Naive thymus-derived CD4-positive, alpha-beta T cell (primary cell): ENCODE data around the gene ELMO3. TPM values are rescaled to one million over a fixed set of nuclear protein-coding genes. Genes with fewer than 3 reads are reported as not detected.

ENCODE experiments used
- ATAC-seq: fragments of 150-1000 bp; cut with Tn5 transposase; 2 replicates; pipeline ENCODE4 v1.10.0; 2021; ENCODE audit warnings: mild to moderate bottlenecking, moderate library complexity
- CTCF ChIA-PET: fragments of 350-600 bp; sonication (Branson Sonifier 250); formaldehyde crosslinking; loops from one replicate; lab custom pipeline; 2021; ENCODE audit warnings: antibody characterized with exemption; lab: Charles Lee
- POLR2A ChIA-PET: fragments of 350-600 bp; sonication (Branson Sonifier 250); formaldehyde crosslinking; loops from one replicate; lab custom pipeline; 2021; ENCODE audit warnings: antibody characterized with exemption, inconsistent platforms; lab: Charles Lee
- DNase-seq, 9 donors: peaks; one replicate each; pipeline versions ENCODE4 v3.0.0 to v3.0.0-alpha.2; 2020 to 2022; ENCODE audit warnings: mixed read lengths in 1 of 9
- H3K27ac ChIP-seq: one replicate; pipeline ENCODE4 v1.7.0; 2013; ENCODE audit warnings: mild to moderate bottlenecking, low read depth, low read length, moderate library complexity
- H3K27me3 ChIP-seq, 2 donors: one replicate each; pipeline ENCODE4 v1.7.0; 2013; ENCODE audit warnings: low read length in 2 of 2, mild to moderate bottlenecking in 2 of 2, moderate library complexity in 2 of 2; ENCODE audit not compliant: control insufficient read depth in 2 of 2, insufficient read depth in 2 of 2
- H3K36me3 ChIP-seq, 3 experiments: 1 replicate in 2 of 3; 2 replicates in 1 of 3; pipeline ENCODE4 v1.7.0; 2013; ENCODE audit warnings: low read length in 3 of 3, mild to moderate bottlenecking in 3 of 3, moderate library complexity in 1 of 3; ENCODE audit not compliant: insufficient read depth in 3 of 3, control insufficient read depth in 2 of 3
- H3K4me1 ChIP-seq, 2 donors: one replicate each; pipeline ENCODE4 v1.7.0; 2013; ENCODE audit warnings: low read length in 2 of 2, mild to moderate bottlenecking in 2 of 2, moderate library complexity in 1 of 2; ENCODE audit not compliant: control insufficient read depth in 2 of 2, insufficient read depth in 2 of 2
- H3K4me3 ChIP-seq: 2 replicates; pipeline ENCODE4 v1.7.0; 2013; ENCODE audit warnings: mild to moderate bottlenecking, low read length
- H3K9me3 ChIP-seq, 3 experiments: 1 replicate in 2 of 3; 2 replicates in 1 of 3; pipeline ENCODE4 v1.7.0; 2013; ENCODE audit warnings: low read length in 3 of 3; ENCODE audit not compliant: control insufficient read depth in 2 of 3
- H3K27ac Mint-ChIP-seq, 9 donors: one replicate each; pipeline ENCODE4 v1.8.0; 2020 to 2022; ENCODE audit warnings: mixed read lengths in 9 of 9, mild to moderate bottlenecking in 8 of 9, moderate library complexity in 5 of 9, inconsistent platforms in 2 of 9
- H3K27me3 Mint-ChIP-seq, 5 donors: one replicate each; pipeline ENCODE4 v1.8.0; 2021 to 2022; ENCODE audit warnings: mixed read lengths in 5 of 5, mild to moderate bottlenecking in 1 of 5
- H3K36me3 Mint-ChIP-seq, 5 donors: one replicate each; pipeline ENCODE4 v1.8.0; 2020 to 2022; ENCODE audit warnings: mixed read lengths in 5 of 5, mild to moderate bottlenecking in 3 of 5, inconsistent platforms in 1 of 5
- H3K4me1 Mint-ChIP-seq, 7 donors: one replicate each; pipeline ENCODE4 v1.8.0; 2020 to 2022; ENCODE audit warnings: mixed read lengths in 7 of 7, mild to moderate bottlenecking in 3 of 7, inconsistent platforms in 1 of 7
- H3K4me3 Mint-ChIP-seq, 10 donors: one replicate each; pipeline ENCODE4 v1.8.0; 2020 to 2022; ENCODE audit warnings: mild to moderate bottlenecking in 10 of 10, mixed read lengths in 10 of 10, moderate library complexity in 6 of 10, inconsistent platforms in 2 of 10
- H3K9me3 Mint-ChIP-seq, 11 donors: one replicate each; pipeline ENCODE4 v1.8.0; 2020 to 2022; ENCODE audit warnings: mixed read lengths in 11 of 11, mild to moderate bottlenecking in 4 of 11, inconsistent platforms in 1 of 11, moderate library complexity in 1 of 11
- intact Hi-C, 2 donors: fragments of 100-400 bp; cut with micrococcal nuclease; formaldehyde crosslinking; loops; one replicate each; pipeline ENCODE4 v1.15.1; 2023
- polyA plus RNA-seq, 2 donors: library from polyadenylated mRNA; unstranded; fragments of 300-500 nt; fragmentation: Illumina TruSeq; gene quantifications; one replicate each; pipeline ENCODE4 v1.2.3, GENCODE V29; 2021
- total RNA-seq, 6 experiments: library from RNA in 5 of 6; stranded (reverse) in 5 of 6; gene quantifications; 1 replicate in 5 of 6; 2 replicates in 1 of 6; pipeline ENCODE4 v1.2.3 and lab custom pipeline; 2021 to 2026

ELMO3 gene
- total and polyA plus RNA-seq, 7 experiments from 2014 or later: 0.07 to 9.1 (median 5.6) TPM; not detected in 1

DNA sequence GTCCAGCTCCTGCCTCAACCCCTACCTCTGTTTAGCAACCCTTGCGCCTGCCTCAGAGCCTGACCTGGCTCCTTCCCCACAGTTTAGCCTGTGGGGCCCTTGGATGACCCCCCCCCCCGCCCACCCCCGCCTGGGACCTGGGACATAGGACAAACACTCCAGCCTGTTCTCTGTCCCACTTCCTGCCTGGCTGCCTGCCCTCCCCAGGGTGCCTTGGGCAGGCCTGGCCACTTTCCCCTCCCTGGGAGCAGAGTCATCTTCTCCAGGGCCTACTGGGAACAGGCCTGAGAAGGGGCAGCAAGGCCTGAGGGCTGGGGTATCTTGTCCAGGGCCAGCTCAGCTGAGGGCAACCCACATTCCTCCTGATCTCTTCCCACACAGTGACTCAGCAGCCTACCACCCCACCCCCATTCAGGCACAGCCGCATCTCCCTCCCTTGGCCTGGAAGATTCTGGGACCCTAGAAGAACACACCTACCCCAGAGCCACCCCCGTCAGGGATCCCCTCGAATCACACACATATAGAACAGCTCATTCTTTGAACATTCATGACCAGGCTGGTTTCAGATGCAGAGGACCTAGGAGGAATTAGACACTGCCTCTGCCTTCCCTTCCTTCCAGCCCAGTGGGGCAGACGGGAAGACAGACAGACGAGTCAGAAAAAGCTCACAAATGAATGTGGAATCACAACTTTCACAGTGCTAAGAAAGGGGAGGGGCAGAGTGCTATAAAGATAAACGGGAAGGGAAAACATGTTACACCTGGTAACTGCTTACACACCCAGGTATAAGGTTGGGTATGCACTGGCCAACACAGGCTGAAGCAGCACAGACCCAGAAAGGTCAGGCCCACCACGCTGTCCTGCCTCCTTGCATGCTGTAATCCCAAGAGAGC is 42.3 kb downstream of the ELMO3 start:
- H3K27ac ChIP-seq: no peak overlapping the region
- H3K4me1 ChIP-seq: peaks cover 14 to 25% of the 10 kb centered on the region in 2 donors
- POLR2A ChIA-PET: no interaction called here
- Mint-ChIP-seq H3K27ac (peak overlapping the region in 3 of 9 donors; percentile 14 to 63 (median 16)), H3K4me1 (peaks cover 12 to 48% (median 22%) of the 10 kb centered on the region in 7 donors), H3K27me3 (no peaks in the 10 kb centered on the region), H3K36me3 (peaks cover 0 to 12% (median 7%) of the 10 kb centered on the region in 5 donors), H3K9me3 (no peaks in the 10 kb centered on the region), H3K4me3 (no peak overlapping the region)
- no peak overlapping the region for H3K4me3 ChIP-seq
- no peak for ATAC-seq
- CTCF ChIA-PET: no interaction called here
- H3K9me3 ChIP-seq: no peaks in the 10 kb centered on the region
- no peaks in the 10 kb centered on the region for H3K27me3 ChIP-seq
- no peak for DNase-seq
- peaks cover 0 to 36% (median 3%) of the 10 kb centered on the region in 3 experiments for H3K36me3 ChIP-seq
- intact Hi-C loops: loop anchor here in 1 of 2 donors (10.0 kb wide), 1 partner anchor 604 kb away; the partner anchor contains the start of genes CENPT, NUTF2 and THAP11

DNA sequence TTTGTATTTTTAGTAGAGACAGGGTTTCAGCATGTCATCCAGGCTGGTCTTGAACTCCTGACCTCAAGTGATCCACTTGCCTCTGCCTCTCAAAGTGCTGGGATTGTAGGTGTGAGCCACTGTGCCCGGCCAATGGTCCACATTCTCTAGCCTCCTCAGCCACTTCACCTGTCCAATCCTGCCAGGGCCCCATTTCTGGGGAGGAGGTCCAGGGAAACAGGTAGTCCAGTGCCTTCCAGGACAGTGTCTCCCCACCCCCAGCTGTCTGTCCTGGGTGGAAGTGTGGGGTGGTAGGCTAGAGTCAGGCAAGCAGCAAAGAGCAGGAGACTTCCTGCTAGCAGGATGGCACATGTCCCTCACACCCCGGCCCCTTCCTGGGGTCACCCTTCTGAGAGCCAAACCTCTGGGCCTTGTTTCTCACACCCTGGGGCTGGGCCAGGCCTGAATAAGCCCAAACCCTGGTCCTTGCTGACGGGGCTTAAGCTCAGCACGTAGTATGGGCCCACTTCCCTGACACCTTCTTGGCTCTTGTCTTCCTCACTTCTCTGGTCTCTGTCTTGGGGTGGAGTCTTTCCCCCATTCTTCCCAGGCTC is 43.3 kb downstream of the ELMO3 start:
- Mint-ChIP-seq H3K9me3 (no peaks in the 10 kb centered on the region), H3K36me3 (peaks cover 0 to 7% (median 4%) of the 10 kb centered on the region in 5 donors), H3K4me3 (no peak overlapping the region), H3K27ac (peak overlapping the region in 5 of 9 donors; percentile 13 to 85 (median 58)), H3K27me3 (no peaks in the 10 kb centered on the region), H3K4me1 (peaks cover 12 to 47% (median 21%) of the 10 kb centered on the region in 7 donors)
- POLR2A ChIA-PET: interaction anchor here (1.0 kb wide), 1 partner anchor 12 kb away, joined by 3 read pairs; no protein-coding TSS in a partner anchor
- intact Hi-C loops: loop anchor here in 1 of 2 donors (10.0 kb wide), 1 partner anchor 603 kb away; the partner anchor contains the start of genes CENPT, NUTF2 and THAP11
- no peak for ATAC-seq
- Histone ChIP-seq H3K27ac (no peak overlapping the region), H3K9me3 (no peaks in the 10 kb centered on the region), H3K4me3 (no peak overlapping the region), H3K4me1 (peaks cover 14 to 25% of the 10 kb centered on the region in 2 donors), H3K36me3 (peaks cover 0 to 27% (median 3%) of the 10 kb centered on the region in 3 experiments), H3K27me3 (no peaks in the 10 kb centered on the region)
- DNase-seq: no peak
- CTCF ChIA-PET: interaction anchor here (0.8 kb wide), 1 partner anchor 15 kb away, joined by 3 read pairs; the partner anchor contains the start of gene TMEM208

DNA sequence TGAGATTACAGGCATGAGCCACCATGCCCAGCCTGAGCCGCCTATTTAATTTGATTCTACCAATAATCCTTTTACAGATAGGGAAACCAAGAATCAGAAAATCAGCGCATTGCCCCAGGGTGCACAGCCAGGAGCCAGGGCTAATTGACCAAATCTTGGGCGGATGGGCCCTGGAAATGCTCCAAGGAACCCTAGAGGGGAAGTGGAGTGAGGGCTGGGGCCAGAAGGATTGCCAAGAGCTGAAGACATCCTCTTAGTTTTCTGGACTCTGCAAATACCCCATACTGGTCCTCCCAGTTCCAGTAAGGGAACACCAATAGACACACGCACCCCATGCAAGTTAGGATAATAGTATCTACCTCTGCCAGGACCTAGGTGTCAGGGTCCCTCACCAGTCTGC is 44.5 kb downstream of the ELMO3 start:
- POLR2A ChIA-PET: interaction anchor here (0.6 to 2.1 kb wide), 3 partner anchors 13 to 215 kb away, joined by 3 to 19 read pairs (median 3); partner anchors contain the start of gene TMEM208
- Mint-ChIP-seq H3K9me3 (no peaks in the 10 kb centered on the region), H3K4me1 (peaks cover 21 to 54% (median 31%) of the 10 kb centered on the region in 7 donors), H3K4me3 (peak overlapping the region in 2 of 10 donors; percentile 12 to 23), H3K27ac (peak overlapping the region in 7 of 9 donors; percentile 18 to 96 (median 92)), H3K36me3 (peaks cover 0 to 2% (median 0%) of the 10 kb centered on the region in 5 donors), H3K27me3 (peaks cover 0 to 4% (median 0%) of the 10 kb centered on the region in 5 donors)
- Histone ChIP-seq H3K9me3 (no peaks in the 10 kb centered on the region), H3K4me3 (no peak overlapping the region), H3K4me1 (peaks cover 21 to 33% of the 10 kb centered on the region in 2 donors), H3K27ac (peak overlapping the region; percentile 65), H3K27me3 (no peaks in the 10 kb centered on the region), H3K36me3 (peaks cover 0 to 16% (median 3%) of the 10 kb centered on the region in 3 experiments)
- DNase-seq: no peak
- no peak for ATAC-seq
- CTCF ChIA-PET: no interaction called here
- intact Hi-C loops: loop anchor here in 1 of 2 donors (10.0 kb wide), 1 partner anchor 601 kb away; the partner anchor contains the start of genes CENPT, NUTF2 and THAP11

DNA sequence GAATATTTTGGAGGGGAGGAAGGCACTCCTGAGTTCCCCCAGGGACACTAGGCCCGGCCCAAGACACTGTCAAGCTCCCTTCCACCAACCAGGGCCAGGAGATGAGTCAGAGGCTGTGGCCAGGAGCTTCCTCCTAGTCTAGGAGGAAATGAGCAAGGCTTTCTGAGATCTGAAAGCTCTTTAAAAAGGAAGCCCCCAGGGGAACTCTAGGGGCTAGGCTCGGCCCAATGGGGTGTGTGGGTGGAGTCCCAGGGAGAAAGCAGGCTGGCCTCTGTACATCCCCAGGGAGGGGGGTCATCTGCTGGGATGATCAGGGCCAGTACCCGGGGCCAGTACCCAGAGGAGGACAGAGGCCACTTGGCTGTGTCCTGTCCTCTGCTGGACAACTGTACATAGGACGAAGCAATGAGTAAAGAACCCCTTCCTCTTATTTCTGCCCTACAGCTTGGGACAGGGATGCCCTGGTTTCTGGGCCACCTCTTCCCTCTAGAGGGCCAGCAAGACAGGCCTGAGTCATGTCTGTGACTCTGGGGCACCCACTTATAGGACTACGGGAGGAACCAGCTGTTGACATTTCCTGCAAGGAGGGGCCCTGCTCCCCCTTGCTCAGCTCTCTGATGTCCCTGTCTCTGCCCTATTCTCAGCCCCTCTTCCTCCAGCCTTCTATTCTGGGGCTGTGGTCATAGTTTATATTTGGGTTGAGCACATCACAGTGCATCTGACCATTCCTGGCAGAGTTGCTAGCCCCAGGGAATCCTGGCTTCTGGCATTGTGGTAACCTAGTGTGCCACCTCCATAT is 45.7 kb downstream of the ELMO3 start:
- no peaks in the 10 kb centered on the region for H3K36me3 Mint-ChIP-seq
- Histone ChIP-seq H3K4me1 (peaks cover 28 to 39% of the 10 kb centered on the region in 2 donors), H3K36me3 (peaks cover 0 to 5% (median 0%) of the 10 kb centered on the region in 3 experiments), H3K27me3 (no peaks in the 10 kb centered on the region), H3K27ac (peak overlapping the region; percentile 65), H3K4me3 (no peak overlapping the region), H3K9me3 (no peaks in the 10 kb centered on the region)
- H3K4me3 Mint-ChIP-seq: peak overlapping the region; percentile 42 to 96 (median 70)
- ChIA-PET CTCF (interaction anchor here (0.7 to 1.0 kb wide), 3 partner anchors 54 to 286 kb away, joined by 3 to 4 read pairs (median 3); no protein-coding TSS in a partner anchor), POLR2A (interaction anchor here (0.8 to 2.1 kb wide), 8 partner anchors 12 to 75 kb away, joined by 3 to 19 read pairs (median 4); partner anchors contain the start of genes NOL3 and TMEM208)
- H3K27ac Mint-ChIP-seq: peak overlapping the region; percentile 54 to 96 (median 91)
- H3K9me3 Mint-ChIP-seq: no peaks in the 10 kb centered on the region
- peaks cover 0 to 8% (median 0%) of the 10 kb centered on the region in 5 donors for H3K27me3 Mint-ChIP-seq
- peaks cover 26 to 56% (median 37%) of the 10 kb centered on the region in 7 donors for H3K4me1 Mint-ChIP-seq
- DNase-seq: peak in 7 of 9 donors; percentile 22 to 83 (median 35)
- peak; percentile 75 for ATAC-seq
- intact Hi-C loops: loop anchor here (1.0 to 10.0 kb wide), 6 partner anchors 8 to 1888 kb away; partner anchors contain the start of genes AGRP (in 1 of the 2), ATP6V0D1 (in 1 of the 2), CENPT (in 1 of the 2) and CHTF8 (in 1 of the 2)

DNA sequence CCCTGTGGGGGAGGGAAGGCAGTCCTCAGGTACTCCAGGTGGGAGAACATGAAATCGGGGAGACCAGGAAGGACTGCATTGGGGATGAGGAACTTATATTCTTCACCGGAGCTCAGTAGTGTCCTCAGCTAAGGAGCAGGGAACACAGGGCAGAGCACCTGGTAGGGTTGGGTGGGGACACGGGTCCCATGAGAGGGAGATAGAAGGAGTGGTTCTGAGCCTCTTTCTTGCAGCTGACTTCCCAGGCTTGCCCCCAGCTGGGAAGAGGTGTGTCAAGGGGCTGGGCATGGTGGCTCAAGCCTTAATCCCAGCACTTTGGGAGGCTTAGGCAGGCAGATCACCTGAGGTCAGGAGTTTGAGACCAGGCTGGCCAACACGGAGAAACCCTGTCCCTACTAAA is 46.3 kb downstream of the ELMO3 start:
- POLR2A ChIA-PET: interaction anchor here (1.4 to 2.1 kb wide), 5 partner anchors 12 to 32 kb away, joined by 3 to 19 read pairs (median 4); partner anchors contain the start of gene TMEM208
- intact Hi-C loops: loop anchor here (2.0 to 10.0 kb wide), 5 partner anchors 34 to 1887 kb away; partner anchors contain the start of genes AGRP (in 1 of the 2), ATP6V0D1 (in 1 of the 2), CENPT (in 1 of the 2) and CHTF8 (in 1 of the 2)
- Histone ChIP-seq H3K27ac (peak overlapping the region; percentile 57), H3K9me3 (no peaks in the 10 kb centered on the region), H3K4me1 (peaks cover 31 to 39% of the 10 kb centered on the region in 2 donors), H3K27me3 (no peaks in the 10 kb centered on the region), H3K4me3 (no peak overlapping the region), H3K36me3 (no peaks in the 10 kb centered on the region)
- H3K4me1 Mint-ChIP-seq: peaks cover 32 to 59% (median 43%) of the 10 kb centered on the region in 7 donors
- peak overlapping the region; percentile 8 to 96 (median 78) for H3K27ac Mint-ChIP-seq
- ATAC-seq (no peak), DNase-seq (no peak)
- CTCF ChIA-PET: no interaction called here
- no peaks in the 10 kb centered on the region for H3K36me3 Mint-ChIP-seq
- no peaks in the 10 kb centered on the region for H3K9me3 Mint-ChIP-seq
- peaks cover 0 to 14% (median 0%) of the 10 kb centered on the region in 5 donors for H3K27me3 Mint-ChIP-seq
- H3K4me3 Mint-ChIP-seq: peak overlapping the region; percentile 40 to 96 (median 70)
